ENCODE data around the gene PTMS.

The PTMS gene

GRCh38 chr12:6782850-6783566 is 16.8 kb downstream of the PTMS start:
- TF ChIP-seq TCF4 (CRISPR knock-in tag; IDR thresholded peaks at IDR 0.05; ENCODE audit: borderline replicate concordance) (no peak), TOX (CRISPR knock-in tag; IDR thresholded peaks at IDR 0.05; ENCODE audit: borderline replicate concordance) (no peak), GLIS3 (CRISPR knock-in tag; IDR thresholded peaks at IDR 0.05) (no peak), CREB5 (CRISPR knock-in tag; IDR thresholded peaks at IDR 0.05; ENCODE audit: low read depth) (no peak), ESRRG (CRISPR knock-in tag; IDR thresholded peaks at IDR 0.05) (no peak), ARNTL (CRISPR knock-in tag; IDR thresholded peaks at IDR 0.05; ENCODE audit: borderline replicate concordance, low read depth) (no peak), TSHZ2 (CRISPR knock-in tag; IDR thresholded peaks at IDR 0.05) (no peak), ZNF8 (CRISPR knock-in tag; IDR thresholded peaks at IDR 0.05) (no peak), PATZ1 (CRISPR knock-in tag; IDR thresholded peaks at IDR 0.05; ENCODE audit: borderline replicate concordance) (no peak), ZC3H10 (CRISPR knock-in tag; IDR thresholded peaks at IDR 0.05) (no peak), ZFP3 (CRISPR knock-in tag; IDR thresholded peaks at IDR 0.05) (no peak), RARB (CRISPR knock-in tag; IDR thresholded peaks at IDR 0.05) (no peak)
- no peak for ATAC-seq

- no peak for TF ChIP-seq ZNF70 (CRISPR knock-in tag; IDR thresholded peaks at IDR 0.05)
- no peak for TF ChIP-seq TSHZ2 (CRISPR knock-in tag; IDR thresholded peaks at IDR 0.05)
- no peak for TF ChIP-seq TCF4 (CRISPR knock-in tag; IDR thresholded peaks at IDR 0.05; ENCODE audit: borderline replicate concordance)
- TF ChIP-seq BACH2 (CRISPR knock-in tag; IDR thresholded peaks at IDR 0.05; ENCODE audit: borderline replicate concordance), result no peak
- TF ChIP-seq CREB5 (CRISPR knock-in tag; IDR thresholded peaks at IDR 0.05; ENCODE audit: low read depth), result no peak
- TF ChIP-seq ISL1 (CRISPR knock-in tag; IDR thresholded peaks at IDR 0.05), result no peak
- no peak for TF ChIP-seq CSDC2 (CRISPR knock-in tag; IDR thresholded peaks at IDR 0.05)
- no peak for TF ChIP-seq PPARA (CRISPR knock-in tag; IDR thresholded peaks at IDR 0.05; ENCODE audit: borderline replicate concordance)
- TF ChIP-seq TOX (CRISPR knock-in tag; IDR thresholded peaks at IDR 0.05; ENCODE audit: borderline replicate concordance), result no peak
- no peak for TF ChIP-seq PATZ1 (CRISPR knock-in tag; IDR thresholded peaks at IDR 0.05; ENCODE audit: borderline replicate concordance)
- no peak for TF ChIP-seq ESRRG (CRISPR knock-in tag; IDR thresholded peaks at IDR 0.05)
- TF ChIP-seq ZFP30 (CRISPR knock-in tag; IDR thresholded peaks at IDR 0.05), result no peak
- TF ChIP-seq ZC3H10 (CRISPR knock-in tag; IDR thresholded peaks at IDR 0.05), result no peak
- no peak for TF ChIP-seq POU6F1 (CRISPR knock-in tag; IDR thresholded peaks at IDR 0.05; ENCODE audit: borderline replicate concordance, low read depth)
- TF ChIP-seq ZNF8 (CRISPR knock-in tag; IDR thresholded peaks at IDR 0.05), result no peak
- TF ChIP-seq OSR1 (CRISPR knock-in tag; IDR thresholded peaks at IDR 0.05), result no peak
- no peak for ATAC-seq
Observed at GRCh38 chr12:6783828-6784227, 17.7 kb downstream of the PTMS start.

All from SK-N-SH treated with all-trans-retinoic acid at 6 μM for 48 hours (cell line).